ENCODE measurements around the gene SLC7A11. TPM values are rescaled to one million over a fixed set of nuclear protein-coding genes. Genes with fewer than 3 reads are reported as not detected.

SLC7A11 gene
- total RNA-seq, 2 donors from 2014 or later, result 7.6 to 9.1 TPM

DNA sequence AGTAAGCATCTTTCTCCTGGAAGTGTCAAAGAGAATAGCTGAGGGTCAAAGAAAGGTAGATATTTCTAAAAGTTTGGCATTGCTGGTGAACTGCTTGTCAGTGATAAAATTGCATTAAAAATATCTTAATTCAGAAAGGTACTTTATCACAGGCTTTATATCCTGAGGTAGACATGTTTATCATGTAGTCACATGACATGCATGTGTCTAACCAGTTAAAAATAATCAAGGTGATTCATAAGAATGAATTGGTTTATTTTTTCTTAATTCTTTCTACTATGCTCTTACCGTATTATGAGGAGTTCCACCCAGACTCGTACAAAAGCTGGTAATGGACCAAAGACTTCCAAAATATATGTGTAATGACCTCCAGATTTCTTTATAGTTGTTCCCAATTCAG is 6.1 kb downstream of the SLC7A11 start:
- no peak overlapping the region for H3K27ac Mint-ChIP-seq
- DNase-seq (ENCODE audit: low spot score) (no peak), ATAC-seq (no peak)
- no peaks in the 10 kb centered on the region for H3K36me3 Mint-ChIP-seq
- no peaks in the 10 kb centered on the region for H3K27me3 Mint-ChIP-seq
- peaks cover 3% of the 10 kb centered on the region for H3K9me3 Mint-ChIP-seq
- H3K4me3 Mint-ChIP-seq, result no peak overlapping the region
- peaks cover 0 to 4% of the 10 kb centered on the region in 2 donors for H3K4me1 Mint-ChIP-seq (ENCODE audit: low read depth in 2 of 2)

DNA sequence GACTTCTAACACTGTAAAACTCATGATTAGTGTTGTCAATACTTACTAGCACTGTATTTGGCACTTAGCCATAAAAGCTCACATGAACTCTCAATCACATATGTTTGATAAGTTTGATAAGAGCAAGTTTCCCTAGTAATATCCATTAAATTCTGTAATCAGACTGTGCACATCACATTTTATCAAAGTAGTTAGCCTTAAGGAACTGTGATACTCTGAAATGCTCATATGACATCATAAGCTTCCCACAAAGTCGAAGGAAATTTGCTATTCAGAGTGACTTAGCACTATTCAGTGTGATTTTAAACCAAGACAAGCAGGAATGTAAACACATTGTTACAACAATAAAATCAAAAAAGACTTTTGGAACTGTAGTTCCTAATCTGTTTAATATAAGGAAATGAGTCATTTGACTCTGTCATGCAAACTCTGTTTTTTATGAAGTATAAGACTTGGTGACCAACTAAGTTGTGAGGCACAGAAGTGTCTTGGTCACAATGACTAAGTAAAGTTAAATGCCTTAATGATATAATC is 6.7 kb downstream of the SLC7A11 start:
- Mint-ChIP-seq H3K4me1 (ENCODE audit: low read depth in 2 of 2) (peaks cover 0 to 4% of the 10 kb centered on the region in 2 donors), H3K27ac (no peak overlapping the region), H3K27me3 (no peaks in the 10 kb centered on the region), H3K4me3 (no peak overlapping the region), H3K9me3 (peaks cover 3% of the 10 kb centered on the region), H3K36me3 (no peaks in the 10 kb centered on the region)
- DNase-seq (ENCODE audit: low spot score) (no peak), ATAC-seq (peak in 1 of 2 donors; percentile 66)

GRCh38 chr4:138234248-138234647 is 7.9 kb downstream of the SLC7A11 start:
- H3K27me3 Mint-ChIP-seq, result no peaks in the 10 kb centered on the region
- peaks cover 0 to 4% of the 10 kb centered on the region in 2 donors for H3K4me1 Mint-ChIP-seq (ENCODE audit: low read depth in 2 of 2)
- no peak for ATAC-seq
- no peak for DNase-seq (ENCODE audit: low spot score)
- no peak overlapping the region for H3K4me3 Mint-ChIP-seq
- no peak overlapping the region for H3K27ac Mint-ChIP-seq
- H3K9me3 Mint-ChIP-seq, result peaks cover 3% of the 10 kb centered on the region
- H3K36me3 Mint-ChIP-seq, result no peaks in the 10 kb centered on the region

DNA sequence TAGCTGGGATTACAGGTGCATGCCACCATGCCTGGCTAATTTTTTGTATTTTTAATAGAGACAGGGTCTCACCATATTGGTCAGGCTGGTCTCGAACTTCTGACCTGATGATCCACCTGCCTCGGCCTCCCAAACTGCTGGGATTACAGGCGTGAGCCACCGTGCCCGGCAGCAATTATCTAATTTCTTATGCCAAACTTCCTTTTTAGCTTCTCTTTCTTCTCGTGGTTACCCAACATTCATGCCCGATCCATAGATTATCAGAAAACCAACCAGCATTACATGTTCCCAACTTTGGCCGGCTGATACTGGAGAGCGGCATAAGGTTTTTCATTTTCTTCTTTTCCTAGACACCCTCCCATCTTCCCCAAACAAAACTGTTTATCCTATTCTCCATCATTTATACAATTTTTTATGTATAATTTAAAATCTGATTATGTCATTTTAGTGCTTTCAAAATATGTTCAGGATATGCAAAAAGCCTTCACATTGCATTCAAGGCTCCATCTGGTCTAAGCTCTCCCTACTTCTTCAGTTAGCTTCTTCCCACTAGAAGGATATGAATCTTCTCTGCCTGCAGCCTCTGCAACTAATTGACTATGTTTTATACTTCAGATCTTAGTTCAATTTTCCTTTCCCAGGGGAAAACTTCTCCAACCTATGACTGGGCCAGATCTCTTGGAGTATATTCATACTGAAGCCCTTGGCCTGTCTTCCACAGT is 8.7 kb downstream of the SLC7A11 start:
- ATAC-seq, result no peak
- Mint-ChIP-seq H3K36me3 (no peaks in the 10 kb centered on the region), H3K27ac (no peak overlapping the region), H3K4me1 (ENCODE audit: low read depth in 2 of 2) (peaks cover 0 to 4% of the 10 kb centered on the region in 2 donors), H3K9me3 (peaks cover 3% of the 10 kb centered on the region), H3K4me3 (no peak overlapping the region), H3K27me3 (no peaks in the 10 kb centered on the region)
- DNase-seq (ENCODE audit: low spot score), result no peak

GRCh38 chr4:138232364-138232763 is 9.8 kb downstream of the SLC7A11 start:
- H3K27ac Mint-ChIP-seq, result no peak overlapping the region

DNA sequence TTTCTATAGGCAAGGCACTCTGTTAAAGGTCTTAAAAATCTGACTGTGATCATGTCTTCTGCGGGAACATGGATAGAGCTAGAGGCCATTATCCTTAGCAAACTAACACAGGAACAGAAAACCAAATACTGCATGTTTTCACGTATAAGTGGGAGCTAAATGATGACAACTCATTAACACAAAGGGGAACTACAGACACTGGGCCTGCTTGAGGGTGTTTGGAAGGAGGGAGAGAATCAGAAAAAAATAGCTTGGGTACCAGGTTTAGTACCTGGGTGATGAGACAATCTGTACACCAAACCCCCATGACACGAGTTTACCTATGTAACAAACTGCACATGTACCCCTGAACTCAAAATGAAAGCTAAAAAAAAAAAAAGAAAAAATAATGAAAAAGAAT is 12.1 kb downstream of the SLC7A11 start:
- no peak for ATAC-seq
- H3K4me3 Mint-ChIP-seq, result no peak overlapping the region
- DNase-seq (ENCODE audit: low spot score), result no peak
- H3K4me1 Mint-ChIP-seq (ENCODE audit: low read depth in 2 of 2), result no peaks in the 10 kb centered on the region
- H3K27me3 Mint-ChIP-seq, result no peaks in the 10 kb centered on the region
- H3K9me3 Mint-ChIP-seq, result no peaks in the 10 kb centered on the region
- no peak overlapping the region for H3K27ac Mint-ChIP-seq
- H3K36me3 Mint-ChIP-seq, result no peaks in the 10 kb centered on the region

More at GRCh38 chr4:138232364-138232763, 9.8 kb downstream of the SLC7A11 start:
- H3K4me1 Mint-ChIP-seq (ENCODE audit: low read depth in 2 of 2), result peaks cover 0 to 4% of the 10 kb centered on the region in 2 donors
- no peak for DNase-seq (ENCODE audit: low spot score)
- H3K4me3 Mint-ChIP-seq, result no peak overlapping the region
- no peak for ATAC-seq
- H3K9me3 Mint-ChIP-seq, result peaks cover 3% of the 10 kb centered on the region
- no peaks in the 10 kb centered on the region for H3K36me3 Mint-ChIP-seq
- no peaks in the 10 kb centered on the region for H3K27me3 Mint-ChIP-seq

DNA sequence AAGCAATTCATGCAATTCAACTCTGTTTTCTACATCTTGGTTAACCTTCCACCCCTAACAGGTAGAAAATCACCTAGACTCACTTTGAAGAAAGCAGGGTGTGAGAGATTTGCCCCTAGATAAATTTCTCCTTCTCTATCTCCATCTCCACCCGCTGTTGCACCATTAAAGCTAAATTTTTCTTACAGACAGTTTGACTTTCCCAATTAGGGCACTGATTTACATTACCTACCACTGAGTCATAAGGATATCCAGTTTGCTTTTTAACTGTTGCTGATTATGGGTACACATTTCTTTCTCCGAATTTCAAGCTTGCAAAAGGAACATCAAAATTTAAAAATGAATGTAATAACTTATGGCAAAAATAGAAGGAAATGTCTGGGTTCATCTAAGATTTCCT is 13.0 kb downstream of the SLC7A11 start:
- Mint-ChIP-seq H3K27ac (no peak overlapping the region), H3K36me3 (no peaks in the 10 kb centered on the region), H3K27me3 (no peaks in the 10 kb centered on the region), H3K4me1 (ENCODE audit: low read depth in 2 of 2) (no peaks in the 10 kb centered on the region), H3K4me3 (no peak overlapping the region), H3K9me3 (peaks cover 4% of the 10 kb centered on the region)
- DNase-seq (ENCODE audit: low spot score) (no peak), ATAC-seq (no peak)

DNA sequence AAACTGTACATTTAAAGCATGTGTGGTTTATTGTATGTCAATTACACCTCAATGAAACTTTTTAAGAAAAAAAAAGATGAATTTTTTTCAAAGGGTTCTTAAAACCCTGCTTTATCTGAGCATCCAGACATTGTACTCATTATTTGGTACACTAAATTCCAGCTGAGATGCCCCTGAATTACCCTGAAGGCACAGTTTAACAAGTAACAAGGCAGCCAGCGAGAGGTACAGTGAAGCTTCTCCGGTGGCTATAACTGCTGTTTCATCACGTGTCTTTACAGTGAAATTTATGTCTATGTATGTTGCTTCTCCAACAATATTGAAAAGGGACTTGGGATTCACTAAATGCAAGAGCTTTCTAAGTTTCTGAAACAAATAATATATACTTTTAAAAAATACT is 15.8 kb downstream of the SLC7A11 start:
- Mint-ChIP-seq H3K9me3 (peaks cover 11% of the 10 kb centered on the region), H3K27ac (no peak overlapping the region), H3K36me3 (no peaks in the 10 kb centered on the region), H3K27me3 (no peaks in the 10 kb centered on the region), H3K4me1 (ENCODE audit: low read depth in 2 of 2) (no peaks in the 10 kb centered on the region), H3K4me3 (no peak overlapping the region)
- no peak for DNase-seq (ENCODE audit: low spot score)
- no peak for ATAC-seq

DNA sequence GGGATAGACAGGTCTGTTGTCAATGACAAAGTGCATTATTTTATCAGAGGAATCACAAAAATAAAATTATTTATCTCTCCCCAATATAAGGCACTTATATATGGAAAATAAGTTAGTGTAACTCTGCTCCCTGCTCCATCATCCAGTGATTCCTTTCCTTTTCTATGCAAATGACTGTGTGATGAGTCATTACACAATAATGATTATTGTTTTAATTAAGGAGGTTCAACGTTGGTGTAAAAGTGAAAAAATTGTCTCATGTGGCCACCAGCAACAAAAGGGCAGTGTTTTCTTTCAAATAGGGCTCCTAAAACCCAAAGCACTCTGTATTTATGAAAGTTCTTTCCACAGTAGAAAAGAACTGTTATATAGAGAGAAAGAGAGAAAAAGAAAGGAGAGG is 16.7 kb downstream of the SLC7A11 start:
- peaks cover 11% of the 10 kb centered on the region for H3K9me3 Mint-ChIP-seq
- no peak overlapping the region for H3K4me3 Mint-ChIP-seq
- ATAC-seq, result no peak
- no peaks in the 10 kb centered on the region for H3K4me1 Mint-ChIP-seq (ENCODE audit: low read depth in 2 of 2)
- H3K27me3 Mint-ChIP-seq, result no peaks in the 10 kb centered on the region
- H3K36me3 Mint-ChIP-seq, result no peaks in the 10 kb centered on the region
- H3K27ac Mint-ChIP-seq, result no peak overlapping the region
- DNase-seq (ENCODE audit: low spot score), result no peak

- ATAC-seq (no peak), DNase-seq (ENCODE audit: low spot score) (no peak)
- Mint-ChIP-seq H3K9me3 (peaks cover 11% of the 10 kb centered on the region), H3K4me1 (ENCODE audit: low read depth in 2 of 2) (no peaks in the 10 kb centered on the region), H3K36me3 (no peaks in the 10 kb centered on the region), H3K27ac (no peak overlapping the region), H3K27me3 (no peaks in the 10 kb centered on the region), H3K4me3 (no peak overlapping the region)
These were observed 17.5 kb downstream of the SLC7A11 start for GRCh38 chr4:138224614-138225013.

DNA sequence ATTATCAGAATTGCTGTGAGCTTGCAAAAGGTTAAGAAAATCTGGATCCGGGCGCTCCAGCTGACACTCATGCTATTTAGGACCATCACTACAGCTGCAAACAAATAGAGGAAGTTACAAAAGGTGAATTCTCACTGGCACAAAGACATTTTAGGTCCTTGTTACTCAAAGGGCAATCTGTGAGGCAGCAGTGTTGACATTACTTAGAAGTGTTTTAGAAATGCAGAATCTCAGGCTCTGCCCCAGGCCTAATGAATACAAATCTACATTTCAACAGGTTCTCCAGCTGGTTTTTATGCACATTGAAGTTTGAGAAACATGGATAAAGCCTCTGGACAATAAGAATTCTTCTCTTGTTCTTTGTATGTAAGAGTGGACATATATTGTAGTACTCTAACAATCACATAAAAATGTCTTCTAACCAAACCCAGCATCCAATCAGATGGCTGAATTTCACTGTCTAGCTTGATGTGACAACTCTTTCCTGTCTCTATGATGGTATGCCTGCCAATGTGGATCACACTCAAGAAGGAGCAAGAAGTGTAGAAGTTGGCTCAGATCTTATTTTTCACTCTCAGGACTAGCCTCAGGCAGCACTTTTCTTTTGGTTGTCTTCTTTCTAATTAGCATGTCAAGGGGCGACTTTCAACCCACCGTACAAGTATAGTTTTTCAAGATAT is 18.8 kb downstream of the SLC7A11 start:
- no peak for ATAC-seq
- no peak for DNase-seq (ENCODE audit: low spot score)
- no peaks in the 10 kb centered on the region for H3K36me3 Mint-ChIP-seq

GRCh38 chr4:138222046-138222445 is 20.1 kb downstream of the SLC7A11 start:
- Mint-ChIP-seq H3K4me3 (no peak overlapping the region), H3K36me3 (no peaks in the 10 kb centered on the region), H3K9me3 (peaks cover 11% of the 10 kb centered on the region), H3K4me1 (ENCODE audit: low read depth in 2 of 2) (no peaks in the 10 kb centered on the region), H3K27ac (no peak overlapping the region), H3K27me3 (no peaks in the 10 kb centered on the region)
- ATAC-seq, result no peak
- no peak for DNase-seq (ENCODE audit: low spot score)

More for the DNA sequence above, 18.8 kb downstream of the SLC7A11 start:
- Mint-ChIP-seq H3K27ac (no peak overlapping the region), H3K27me3 (no peaks in the 10 kb centered on the region), H3K4me1 (ENCODE audit: low read depth in 2 of 2) (no peaks in the 10 kb centered on the region), H3K9me3 (peaks cover 11% of the 10 kb centered on the region), H3K4me3 (no peak overlapping the region)

DNA sequence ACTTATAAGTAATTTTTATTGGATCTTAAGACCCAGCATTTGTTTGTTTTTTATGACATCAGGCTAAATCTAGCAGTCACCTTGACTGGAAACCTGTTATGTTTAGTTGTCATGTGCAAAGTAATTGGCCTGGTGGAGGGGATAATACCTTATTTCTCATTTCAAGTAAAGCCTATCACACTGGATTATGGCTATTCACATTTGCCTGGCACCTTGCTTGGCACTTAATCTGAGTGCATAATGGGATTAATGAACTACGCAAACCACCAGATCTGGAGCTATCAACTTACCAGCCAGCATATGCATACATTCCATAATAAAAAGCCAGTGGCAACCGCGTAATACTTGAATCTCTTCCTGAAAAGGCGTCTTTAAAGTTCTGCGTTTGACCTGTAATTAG is 23.2 kb downstream of the SLC7A11 start:
- H3K4me3 Mint-ChIP-seq, result no peak overlapping the region
- ATAC-seq (no peak), DNase-seq (ENCODE audit: low spot score) (no peak)
- H3K9me3 Mint-ChIP-seq, result peaks cover 11% of the 10 kb centered on the region
- no peaks in the 10 kb centered on the region for H3K36me3 Mint-ChIP-seq
- H3K4me1 Mint-ChIP-seq (ENCODE audit: low read depth in 2 of 2), result no peaks in the 10 kb centered on the region
- H3K27me3 Mint-ChIP-seq, result no peaks in the 10 kb centered on the region
- no peak overlapping the region for H3K27ac Mint-ChIP-seq

DNA sequence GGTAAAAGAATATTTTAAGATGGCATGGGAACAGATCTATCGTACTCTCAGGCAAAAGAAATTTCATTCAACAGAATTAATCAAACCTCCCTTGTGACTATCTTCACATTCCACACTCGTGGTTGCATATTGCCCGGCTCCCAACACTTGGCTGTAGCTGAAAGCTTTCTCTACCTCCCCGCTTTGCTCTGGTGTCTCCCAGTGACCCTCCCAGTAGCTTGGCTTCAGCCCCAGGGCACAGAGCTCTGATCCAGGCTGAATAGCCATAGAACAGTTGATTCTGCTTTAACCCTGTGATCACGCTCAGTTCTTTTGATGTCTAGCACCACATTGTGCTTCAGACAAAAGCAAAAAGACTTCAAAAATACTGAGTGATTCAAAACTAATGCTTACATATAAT is 24.6 kb downstream of the SLC7A11 start:
- no peaks in the 10 kb centered on the region for H3K4me1 Mint-ChIP-seq (ENCODE audit: low read depth in 2 of 2)
- no peaks in the 10 kb centered on the region for H3K27me3 Mint-ChIP-seq
- no peak for ATAC-seq
- no peak for DNase-seq (ENCODE audit: low spot score)
- H3K36me3 Mint-ChIP-seq, result no peaks in the 10 kb centered on the region
- no peak overlapping the region for H3K4me3 Mint-ChIP-seq
- peaks cover 12% of the 10 kb centered on the region for H3K9me3 Mint-ChIP-seq
- no peak overlapping the region for H3K27ac Mint-ChIP-seq
